CD8-positive, alpha-beta memory T cell (primary cell): ENCODE results near the gene MEGF6. TPM values are rescaled to one million over a fixed set of nuclear protein-coding genes. Genes with fewer than 3 reads are reported as not detected.

ENCODE experiments used
- CTCF ChIA-PET: fragments of 350-600 bp; sonication (Branson Sonifier 250); formaldehyde crosslinking; loops from one replicate; lab custom pipeline; 2021; ENCODE audit warnings: antibody characterized with exemption; lab: Charles Lee
- POLR2A ChIA-PET: fragments of 350-600 bp; sonication (Branson Sonifier 250); formaldehyde crosslinking; loops from one replicate; lab custom pipeline; 2021; ENCODE audit warnings: antibody characterized with exemption; lab: Charles Lee
- DNase-seq, 5 donors: peaks; one replicate each; pipeline versions ENCODE4 v3.0.0 to v3.0.0-alpha.2; 2020 to 2022; ENCODE audit warnings: mixed read lengths in 1 of 5
- H3K27ac ChIP-seq: one replicate; pipeline ENCODE4 v1.7.0; 2013; ENCODE audit warnings: low read depth, mild to moderate bottlenecking, low read length, moderate library complexity
- H3K27me3 ChIP-seq: 2 replicates; pipeline ENCODE4 v1.7.0; 2013; ENCODE audit warnings: low read length, mild to moderate bottlenecking; ENCODE audit not compliant: insufficient read depth, poor library complexity, severe bottlenecking
- H3K36me3 ChIP-seq: 2 replicates; pipeline ENCODE4 v1.7.0; 2013; ENCODE audit warnings: mild to moderate bottlenecking, low read length, moderate library complexity; ENCODE audit not compliant: insufficient read depth
- H3K4me1 ChIP-seq: 2 replicates; pipeline ENCODE4 v1.7.0; 2013; ENCODE audit warnings: mild to moderate bottlenecking, low read length, moderate library complexity; ENCODE audit not compliant: insufficient read depth
- H3K4me3 ChIP-seq: 2 replicates; pipeline ENCODE4 v1.7.0; 2013; ENCODE audit warnings: mild to moderate bottlenecking, low read length
- H3K9me3 ChIP-seq: 2 replicates; pipeline ENCODE4 v1.7.0; 2013; ENCODE audit warnings: mild to moderate bottlenecking, low read length
- H3K27ac Mint-ChIP-seq, 8 donors: one replicate each; pipeline ENCODE4 v1.8.0; 2020 to 2021; ENCODE audit warnings: mixed read lengths in 8 of 8, mild to moderate bottlenecking in 6 of 8, inconsistent platforms in 3 of 8, moderate library complexity in 3 of 8
- H3K27me3 Mint-ChIP-seq, 2 donors: one replicate each; pipeline ENCODE4 v1.8.0; 2020 to 2021; ENCODE audit warnings: mixed read lengths in 2 of 2, mild to moderate bottlenecking in 1 of 2, moderate library complexity in 1 of 2
- H3K36me3 Mint-ChIP-seq, 3 donors: one replicate each; pipeline ENCODE4 v1.8.0; 2020 to 2021; ENCODE audit warnings: mixed read lengths in 3 of 3, inconsistent platforms in 1 of 3, mild to moderate bottlenecking in 1 of 3
- H3K4me1 Mint-ChIP-seq, 3 donors: one replicate each; pipeline ENCODE4 v1.8.0; 2020 to 2021; ENCODE audit warnings: mixed read lengths in 3 of 3, inconsistent platforms in 1 of 3, mild to moderate bottlenecking in 1 of 3
- H3K4me3 Mint-ChIP-seq, 7 donors: one replicate each; pipeline ENCODE4 v1.8.0; 2020 to 2021; ENCODE audit warnings: mixed read lengths in 7 of 7, mild to moderate bottlenecking in 6 of 7, moderate library complexity in 4 of 7, inconsistent platforms in 2 of 7
- H3K9me3 Mint-ChIP-seq, 5 donors: one replicate each; pipeline ENCODE4 v1.8.0; 2020 to 2022; ENCODE audit warnings: mixed read lengths in 5 of 5, mild to moderate bottlenecking in 3 of 5, moderate library complexity in 2 of 5, inconsistent platforms in 1 of 5
- polyA plus RNA-seq: library from polyadenylated mRNA; unstranded; fragments of 300-500 nt; fragmentation: Illumina TruSeq; gene quantifications from one replicate; pipeline ENCODE4 v1.2.3, GENCODE V29; 2021
- total RNA-seq, 2 experiments: library from RNA; stranded (reverse); gene quantifications; one replicate each; pipeline ENCODE4 v1.2.3, GENCODE V29; 2021

The MEGF6 gene
- total and polyA plus RNA-seq, 3 experiments from 2014 or later: 3.4 to 12.0 (median 10.8) TPM

DNA sequence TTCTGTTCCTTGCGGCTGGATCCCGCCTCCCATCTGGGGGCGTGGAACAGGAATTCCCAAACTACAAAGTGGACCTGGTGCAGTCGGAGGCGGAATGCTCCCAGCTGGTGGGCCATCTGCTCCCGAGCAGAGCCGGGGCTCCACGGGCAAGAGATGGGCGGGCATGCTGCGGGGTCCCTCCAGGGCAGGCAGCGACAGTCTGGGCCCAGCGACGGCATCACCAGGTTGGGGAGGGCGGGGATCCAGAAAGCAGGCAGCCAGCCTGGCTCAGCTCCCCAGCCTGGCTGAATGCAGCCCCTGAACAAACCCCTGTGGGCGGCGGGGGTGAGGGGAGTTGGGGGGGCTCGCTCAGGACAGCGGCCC lies 3.6 kb downstream of the MEGF6 start:
- Histone ChIP-seq H3K27me3 (peaks cover 8% of the 10 kb centered on the region), H3K4me3 (no peak overlapping the region), H3K9me3 (no peaks in the 10 kb centered on the region), H3K27ac (no peak overlapping the region), H3K36me3 (no peaks in the 10 kb centered on the region), H3K4me1 (peaks cover 8% of the 10 kb centered on the region)
- no peak overlapping the region for H3K4me3 Mint-ChIP-seq
- no peak for DNase-seq
- H3K36me3 Mint-ChIP-seq: no peaks in the 10 kb centered on the region
- H3K27me3 Mint-ChIP-seq: peaks cover 5 to 19% of the 10 kb centered on the region in 2 donors
- peaks cover 0 to 2% (median 0%) of the 10 kb centered on the region in 5 donors for H3K9me3 Mint-ChIP-seq
- CTCF ChIA-PET: interaction anchor here (1.0 kb wide), 1 partner anchor 117 kb away, joined by 3 read pairs; no protein-coding TSS in a partner anchor
- POLR2A ChIA-PET: no interaction called here
- H3K27ac Mint-ChIP-seq: no peak overlapping the region
- H3K4me1 Mint-ChIP-seq: peaks cover 0 to 13% (median 4%) of the 10 kb centered on the region in 3 donors

GRCh38 chr1:3606779-3607702 lies 4.3 kb downstream of the MEGF6 start:
- Histone ChIP-seq H3K9me3 (no peaks in the 10 kb centered on the region), H3K4me3 (no peak overlapping the region), H3K36me3 (no peaks in the 10 kb centered on the region), H3K4me1 (peaks cover 8% of the 10 kb centered on the region), H3K27me3 (peaks cover 8% of the 10 kb centered on the region), H3K27ac (no peak overlapping the region)
- no peak overlapping the region for H3K4me3 Mint-ChIP-seq
- H3K9me3 Mint-ChIP-seq: peaks cover 0 to 2% (median 0%) of the 10 kb centered on the region in 5 donors
- POLR2A ChIA-PET: no interaction called here
- CTCF ChIA-PET: no interaction called here
- H3K27ac Mint-ChIP-seq: no peak overlapping the region
- DNase-seq: no peak
- H3K4me1 Mint-ChIP-seq: peaks cover 0 to 11% (median 4%) of the 10 kb centered on the region in 3 donors
- H3K36me3 Mint-ChIP-seq: no peaks in the 10 kb centered on the region
- H3K27me3 Mint-ChIP-seq: peaks cover 5 to 16% of the 10 kb centered on the region in 2 donors

GRCh38 chr1:3604997-3605823 lies 6.1 kb downstream of the MEGF6 start:
- H3K27me3 ChIP-seq: peaks cover 5% of the 10 kb centered on the region
- no peak overlapping the region for H3K27ac Mint-ChIP-seq
- ChIA-PET CTCF (no interaction called here), POLR2A (no interaction called here)
- no peaks in the 10 kb centered on the region for H3K9me3 ChIP-seq
- H3K4me3 ChIP-seq: no peak overlapping the region
- peaks cover 1 to 7% of the 10 kb centered on the region in 2 donors for H3K27me3 Mint-ChIP-seq
- no peaks in the 10 kb centered on the region for H3K4me1 ChIP-seq
- no peaks in the 10 kb centered on the region for H3K36me3 ChIP-seq
- H3K27ac ChIP-seq: no peak overlapping the region
- no peaks in the 10 kb centered on the region for H3K9me3 Mint-ChIP-seq
- no peak for DNase-seq
- no peaks in the 10 kb centered on the region for H3K4me1 Mint-ChIP-seq
- no peak overlapping the region for H3K4me3 Mint-ChIP-seq
- H3K36me3 Mint-ChIP-seq: no peaks in the 10 kb centered on the region

DNA sequence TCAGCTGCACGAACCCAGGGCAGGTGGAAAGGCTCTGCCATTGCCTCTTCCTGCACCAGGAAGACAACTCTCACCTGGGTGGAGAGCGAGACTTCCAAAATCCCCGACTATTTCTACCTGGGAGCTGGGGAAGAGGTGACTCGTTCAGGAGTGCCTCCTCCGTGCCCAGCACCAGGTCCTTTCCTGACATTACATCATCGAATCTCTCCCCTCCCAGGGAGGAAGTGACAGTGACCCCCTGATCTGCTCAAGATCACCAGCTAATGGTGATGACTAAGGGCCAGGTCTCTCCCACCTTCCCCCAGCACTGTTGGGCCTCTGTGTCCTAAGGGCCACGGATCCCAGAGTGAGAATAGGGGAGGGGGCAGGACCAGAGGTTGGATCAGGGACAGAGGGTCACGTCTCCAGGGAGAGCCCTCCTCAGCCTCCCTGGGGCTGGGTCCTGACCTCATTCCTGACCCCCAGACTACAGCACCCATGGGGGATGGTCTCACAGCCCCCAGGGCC lies 6.8 kb downstream of the MEGF6 start:
- Mint-ChIP-seq H3K4me3 (no peak overlapping the region), H3K4me1 (no peaks in the 10 kb centered on the region), H3K27ac (no peak overlapping the region), H3K27me3 (peaks cover 1 to 7% of the 10 kb centered on the region in 2 donors), H3K36me3 (no peaks in the 10 kb centered on the region), H3K9me3 (no peaks in the 10 kb centered on the region)
- ChIA-PET POLR2A (no interaction called here), CTCF (no interaction called here)
- Histone ChIP-seq H3K36me3 (no peaks in the 10 kb centered on the region), H3K27me3 (no peaks in the 10 kb centered on the region), H3K4me1 (no peaks in the 10 kb centered on the region), H3K9me3 (no peaks in the 10 kb centered on the region), H3K27ac (no peak overlapping the region), H3K4me3 (no peak overlapping the region)
- DNase-seq: no peak

DNA sequence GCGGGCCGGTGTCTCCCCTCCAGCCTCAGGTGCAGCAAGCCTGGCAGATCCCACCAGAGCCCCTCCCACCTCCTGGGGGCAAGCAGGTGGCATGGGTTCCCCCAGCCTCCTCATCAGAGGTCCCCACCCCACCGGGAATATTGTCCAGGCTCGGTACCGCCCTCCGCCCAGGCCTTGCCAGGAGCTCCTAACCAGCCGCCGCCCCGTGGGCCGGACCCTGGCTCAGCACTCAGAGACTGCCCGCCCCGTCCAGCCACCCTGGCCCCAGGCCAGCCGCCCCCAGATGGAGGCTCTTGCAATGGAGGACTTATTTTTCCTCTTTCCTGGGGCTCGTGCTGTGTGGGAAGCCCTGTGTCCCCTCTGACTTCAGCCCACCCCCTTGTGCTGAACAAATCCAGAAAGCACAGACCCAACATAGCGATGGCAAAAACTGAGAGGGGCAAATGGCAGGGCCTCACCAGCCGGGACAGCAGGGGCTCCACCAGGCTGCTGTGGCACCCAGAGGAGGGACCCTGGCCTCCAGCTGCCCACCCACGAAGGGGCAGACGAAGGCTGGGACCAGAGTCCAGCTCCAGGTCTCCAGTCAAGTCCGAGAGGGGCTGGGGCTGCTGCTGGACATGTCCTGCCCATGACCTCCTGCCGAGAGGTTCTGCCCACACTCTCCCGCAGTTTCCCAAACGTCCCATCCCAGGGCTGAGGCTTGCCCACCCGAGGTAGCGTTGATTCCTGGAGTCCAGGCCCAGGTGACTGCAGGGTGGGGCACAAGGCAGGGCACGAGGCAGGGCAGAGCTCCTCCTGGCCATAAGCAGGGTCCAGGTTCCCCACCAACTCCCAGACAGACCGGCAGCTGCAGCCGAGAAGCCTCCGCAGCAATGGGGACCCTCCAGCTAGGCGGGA lies 7.5 kb downstream of the MEGF6 start:
- Histone ChIP-seq H3K27me3 (no peaks in the 10 kb centered on the region), H3K27ac (no peak overlapping the region), H3K4me3 (no peak overlapping the region), H3K4me1 (peaks cover 4% of the 10 kb centered on the region), H3K9me3 (no peaks in the 10 kb centered on the region), H3K36me3 (no peaks in the 10 kb centered on the region)
- no peak overlapping the region for H3K4me3 Mint-ChIP-seq
- H3K27me3 Mint-ChIP-seq: peaks cover under 1 to 1% of the 10 kb centered on the region in 2 donors
- CTCF ChIA-PET: no interaction called here
- no peaks in the 10 kb centered on the region for H3K36me3 Mint-ChIP-seq
- POLR2A ChIA-PET: no interaction called here
- H3K27ac Mint-ChIP-seq: no peak overlapping the region
- no peak for DNase-seq
- peaks cover 0 to 5% (median 3%) of the 10 kb centered on the region in 3 donors for H3K4me1 Mint-ChIP-seq
- no peaks in the 10 kb centered on the region for H3K9me3 Mint-ChIP-seq

GRCh38 chr1:3603156-3603555 lies 8.2 kb downstream of the MEGF6 start:
- Histone ChIP-seq H3K27me3 (no peaks in the 10 kb centered on the region), H3K36me3 (no peaks in the 10 kb centered on the region), H3K9me3 (no peaks in the 10 kb centered on the region), H3K4me1 (peaks cover 11% of the 10 kb centered on the region), H3K4me3 (no peak overlapping the region), H3K27ac (no peak overlapping the region)
- peaks cover 0 to 1% of the 10 kb centered on the region in 2 donors for H3K27me3 Mint-ChIP-seq
- peaks cover 3 to 10% (median 5%) of the 10 kb centered on the region in 3 donors for H3K4me1 Mint-ChIP-seq
- POLR2A ChIA-PET: no interaction called here
- H3K9me3 Mint-ChIP-seq: no peaks in the 10 kb centered on the region
- H3K4me3 Mint-ChIP-seq: no peak overlapping the region
- CTCF ChIA-PET: no interaction called here
- H3K27ac Mint-ChIP-seq: no peak overlapping the region
- DNase-seq: no peak
- no peaks in the 10 kb centered on the region for H3K36me3 Mint-ChIP-seq

DNA sequence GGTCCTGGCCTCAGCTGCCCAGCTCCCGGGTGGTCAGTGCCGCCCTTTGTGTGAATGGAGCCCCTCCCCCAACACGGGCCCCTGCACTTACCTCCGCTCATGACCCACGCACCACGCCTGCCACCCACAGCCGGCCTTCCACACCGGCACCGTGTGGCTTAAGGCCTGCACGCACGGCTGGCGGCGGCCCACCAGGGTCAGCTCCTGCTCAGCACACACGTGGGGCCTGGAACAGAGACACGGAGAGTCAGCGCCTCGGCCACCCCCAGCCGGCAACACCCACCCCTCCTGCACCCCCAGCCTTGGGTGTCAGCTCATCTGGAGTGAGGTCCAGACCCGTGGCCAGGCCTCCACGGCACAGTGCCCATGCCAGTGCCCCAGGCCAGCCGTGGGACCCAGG lies 8.9 kb downstream of the MEGF6 start:
- ChIA-PET CTCF (interaction anchor here (1.5 kb wide), 1 partner anchor 17 kb away, joined by 3 read pairs; no protein-coding TSS in a partner anchor), POLR2A (no interaction called here)
- Histone ChIP-seq H3K9me3 (no peaks in the 10 kb centered on the region), H3K27me3 (no peaks in the 10 kb centered on the region), H3K4me3 (no peak overlapping the region), H3K4me1 (peaks cover 19% of the 10 kb centered on the region), H3K27ac (no peak overlapping the region), H3K36me3 (no peaks in the 10 kb centered on the region)
- Mint-ChIP-seq H3K4me3 (no peak overlapping the region), H3K36me3 (no peaks in the 10 kb centered on the region), H3K9me3 (no peaks in the 10 kb centered on the region), H3K4me1 (peaks cover 11 to 18% (median 11%) of the 10 kb centered on the region in 3 donors), H3K27me3 (no peaks in the 10 kb centered on the region), H3K27ac (no peak overlapping the region)
- no peak for DNase-seq
